Endodermal cell (in vitro differentiated cells): ENCODE results near the gene FBXL7. TPM values are rescaled to one million over a fixed set of nuclear protein-coding genes. Genes with fewer than 3 reads are reported as not detected.

Source experiments
- DNase-seq: peaks from one replicate; pipeline ENCODE4 v3.0.0-alpha.2; 2017
- H3K27ac ChIP-seq: 2 replicates; pipeline ENCODE4 v1.5.1; 2013; ENCODE audit warnings: mild to moderate bottlenecking, low read depth, low read length, moderate library complexity
- H3K27me3 ChIP-seq: 2 replicates; pipeline ENCODE4 v1.6.1; 2013; ENCODE audit warnings: mild to moderate bottlenecking, low read length, moderate library complexity; ENCODE audit not compliant: insufficient read depth, control insufficient read depth, poor library complexity, severe bottlenecking
- H3K36me3 ChIP-seq: 2 replicates; pipeline ENCODE4 v1.7.0; 2013; ENCODE audit warnings: mild to moderate bottlenecking, low read length, moderate library complexity; ENCODE audit not compliant: control insufficient read depth, insufficient read depth
- H3K4me1 ChIP-seq: one replicate; pipeline ENCODE4 v1.7.0; 2013; ENCODE audit warnings: low read length; ENCODE audit not compliant: control insufficient read depth, insufficient read depth
- H3K4me3 ChIP-seq: 2 replicates; pipeline ENCODE4 v1.5.1; 2013; ENCODE audit warnings: mild to moderate bottlenecking, low read length, moderate library complexity
- H3K9ac ChIP-seq: 2 replicates; pipeline ENCODE4 v1.6.1; 2013; ENCODE audit warnings: mild to moderate bottlenecking, low read length, moderate library complexity; ENCODE audit not compliant: poor library complexity, severe bottlenecking; ENCODE audit errors: extremely low read depth
- H3K9me3 ChIP-seq: 2 replicates; pipeline ENCODE4 v1.6.1; 2013; ENCODE audit warnings: mild to moderate bottlenecking, low read length, moderate library complexity; ENCODE audit not compliant: control insufficient read depth
- H3K27ac Mint-ChIP-seq: 2 replicates; pipeline ENCODE4 v1.8.0; 2020; ENCODE audit warnings: mixed read lengths
- H3K27me3 Mint-ChIP-seq: 2 replicates; pipeline ENCODE4 v1.8.0; 2021; ENCODE audit warnings: mild to moderate bottlenecking, mixed read lengths; ENCODE audit not compliant: insufficient read depth
- H3K36me3 Mint-ChIP-seq: 2 replicates; pipeline ENCODE4 v1.8.0; 2020; ENCODE audit warnings: low read depth, mixed read lengths
- H3K4me1 Mint-ChIP-seq: 2 replicates; pipeline ENCODE4 v1.8.0; 2020; ENCODE audit warnings: mixed read lengths
- H3K4me3 Mint-ChIP-seq: 2 replicates; pipeline ENCODE4 v1.8.0; 2020; ENCODE audit warnings: mild to moderate bottlenecking, moderate library complexity, mixed read lengths
- H3K9me3 Mint-ChIP-seq: 2 replicates; pipeline ENCODE4 v1.8.0; 2020; ENCODE audit warnings: mild to moderate bottlenecking, mixed read lengths
- WGBS, 2 experiments: methylation state at CpG; one replicate each; pipeline versions ENCODE4 v1.1.5 to v1.1.7; 2013; ENCODE audit warnings: missing lambda C conversion rate in 2 of 2, mixed read lengths in 1 of 2; ENCODE audit not compliant: insufficient coverage in 1 of 2, insufficient read length in 1 of 2; 5-methylcytosine and 5-hydroxymethylcytosine counted together
- total RNA-seq, 2 donors: library from RNA; stranded (reverse); fragmentation: NEBNext Ultra II Directional in 1 of 2; extraction: Animal tissue kit (Norgen Biotek cat#: 25700) in 1 of 2; gene quantifications; 2 replicates in 1 of 2; 3 replicates in 1 of 2; pipeline ENCODE4 v1.2.1, GENCODE V29; 2021
- TF ChIP-seq, protein P1 (sequence below): fragments of 200-600 bp; sonication (generic); conservative IDR thresholded peaks from 2 replicates; pipeline ENCODE4 v1.5.0; 2021; ENCODE audit warnings: antibody characterized with exemption, mild to moderate bottlenecking

The FBXL7 gene
- total RNA-seq, 2 donors from 2014 or later, result 12.9 to 13.2 TPM

DNA sequence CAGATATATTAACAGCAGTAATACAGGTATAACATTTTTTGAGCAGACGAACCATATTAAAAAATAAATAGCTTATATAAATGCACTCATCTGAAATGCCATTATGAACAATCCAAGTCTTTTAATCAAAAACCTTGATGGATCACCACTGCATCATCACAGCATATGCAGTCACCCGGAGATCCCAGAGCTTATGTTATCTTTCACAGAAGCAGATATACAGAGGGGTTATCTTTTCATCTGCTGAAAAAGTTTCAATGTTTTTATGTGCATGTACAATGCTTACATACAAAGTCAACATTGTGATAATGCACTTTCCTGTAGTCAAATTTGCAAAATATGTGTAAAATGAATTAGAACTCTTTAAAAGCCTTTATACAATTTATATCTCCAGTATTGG is 211.9 kb downstream of the FBXL7 start:
- Histone ChIP-seq H3K9ac (no peak overlapping the region), H3K27ac (no peak overlapping the region), H3K27me3 (no peaks in the 10 kb centered on the region), H3K4me3 (no peak overlapping the region), H3K9me3 (no peaks in the 10 kb centered on the region), H3K36me3 (no peaks in the 10 kb centered on the region), H3K4me1 (no peaks in the 10 kb centered on the region)
- H3K9me3 Mint-ChIP-seq, result peaks cover 2% of the 10 kb centered on the region
- H3K36me3 Mint-ChIP-seq, result peaks cover 12% of the 10 kb centered on the region
- 76 to 100% methylated on average over 1 to 2 of the region's 2 CpGs for WGBS, 2 experiments
- H3K4me1 Mint-ChIP-seq, result peaks cover 5% of the 10 kb centered on the region
- H3K27me3 Mint-ChIP-seq, result no peaks in the 10 kb centered on the region
- TF ChIP-seq, protein P1, sequence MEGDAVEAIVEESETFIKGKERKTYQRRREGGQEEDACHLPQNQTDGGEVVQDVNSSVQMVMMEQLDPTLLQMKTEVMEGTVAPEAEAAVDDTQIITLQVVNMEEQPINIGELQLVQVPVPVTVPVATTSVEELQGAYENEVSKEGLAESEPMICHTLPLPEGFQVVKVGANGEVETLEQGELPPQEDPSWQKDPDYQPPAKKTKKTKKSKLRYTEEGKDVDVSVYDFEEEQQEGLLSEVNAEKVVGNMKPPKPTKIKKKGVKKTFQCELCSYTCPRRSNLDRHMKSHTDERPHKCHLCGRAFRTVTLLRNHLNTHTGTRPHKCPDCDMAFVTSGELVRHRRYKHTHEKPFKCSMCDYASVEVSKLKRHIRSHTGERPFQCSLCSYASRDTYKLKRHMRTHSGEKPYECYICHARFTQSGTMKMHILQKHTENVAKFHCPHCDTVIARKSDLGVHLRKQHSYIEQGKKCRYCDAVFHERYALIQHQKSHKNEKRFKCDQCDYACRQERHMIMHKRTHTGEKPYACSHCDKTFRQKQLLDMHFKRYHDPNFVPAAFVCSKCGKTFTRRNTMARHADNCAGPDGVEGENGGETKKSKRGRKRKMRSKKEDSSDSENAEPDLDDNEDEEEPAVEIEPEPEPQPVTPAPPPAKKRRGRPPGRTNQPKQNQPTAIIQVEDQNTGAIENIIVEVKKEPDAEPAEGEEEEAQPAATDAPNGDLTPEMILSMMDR, result no peak
- no peak overlapping the region for H3K4me3 Mint-ChIP-seq
- no peak for DNase-seq
- H3K27ac Mint-ChIP-seq, result no peak overlapping the region

GRCh38 chr5:15715535-15715934 is 215.6 kb downstream of the FBXL7 start:
- H3K4me1 Mint-ChIP-seq, result peaks cover 18% of the 10 kb centered on the region
- Histone ChIP-seq H3K9ac (no peak overlapping the region), H3K9me3 (no peaks in the 10 kb centered on the region), H3K36me3 (no peaks in the 10 kb centered on the region), H3K27me3 (no peaks in the 10 kb centered on the region), H3K27ac (no peak overlapping the region), H3K4me1 (peaks cover 3% of the 10 kb centered on the region), H3K4me3 (no peak overlapping the region)
- TF ChIP-seq, protein P1, result no peak
- WGBS, 2 experiments, result 99 to 100% methylated on average over 1 to 2 of the region's 2 CpGs
- H3K27me3 Mint-ChIP-seq, result no peaks in the 10 kb centered on the region
- peaks cover 2% of the 10 kb centered on the region for H3K9me3 Mint-ChIP-seq
- H3K36me3 Mint-ChIP-seq, result peaks cover 10% of the 10 kb centered on the region
- no peak for DNase-seq
- H3K4me3 Mint-ChIP-seq, result no peak overlapping the region
- H3K27ac Mint-ChIP-seq, result no peak overlapping the region

- DNase-seq, result no peak
- H3K9ac ChIP-seq, result no peak overlapping the region
- 80 to 93% methylated on average over 4 to 5 of the region's 5 CpGs for WGBS, 2 experiments
- no peaks in the 10 kb centered on the region for H3K27me3 Mint-ChIP-seq
- peaks cover 18% of the 10 kb centered on the region for H3K4me1 Mint-ChIP-seq
- H3K27ac Mint-ChIP-seq, result no peak overlapping the region
- H3K4me3 Mint-ChIP-seq, result no peak overlapping the region
- H3K4me1 ChIP-seq, result peaks cover 3% of the 10 kb centered on the region
- H3K27ac ChIP-seq, result no peak overlapping the region
- no peak overlapping the region for H3K4me3 ChIP-seq
- H3K36me3 ChIP-seq, result no peaks in the 10 kb centered on the region
- peaks cover 2% of the 10 kb centered on the region for H3K9me3 Mint-ChIP-seq
- H3K27me3 ChIP-seq, result no peaks in the 10 kb centered on the region
- H3K36me3 Mint-ChIP-seq, result peaks cover 9% of the 10 kb centered on the region
- TF ChIP-seq, protein P1, result no peak
- H3K9me3 ChIP-seq, result no peaks in the 10 kb centered on the region
Measured at GRCh38 chr5:15715967-15716366, 216.0 kb downstream of the FBXL7 start.
